PFSK-1 (cell line): ENCODE results near the gene UNCX.

Experiments used
- FOXP2 ChIP-seq: optimal IDR thresholded peaks from 2 replicates; pipeline ENCODE3; 2011; ENCODE audit warnings: borderline replicate concordance, control low read depth, inconsistent platforms; ENCODE audit not compliant: insufficient read depth; ENCODE audit errors: extremely low read length, extremely low read depth
- POLR2AphosphoS5 ChIP-seq: IDR thresholded peaks from 2 replicates; pipeline ENCODE4 v1.6.1; 2012; ENCODE audit warnings: low read depth, mild to moderate bottlenecking, control low read depth, low read length, moderate library complexity
- REST ChIP-seq, 2 experiments: IDR thresholded peaks; 2 replicates each; pipeline versions ENCODE4 v1.6.1 to v1.8.0; 2011 to 2012; ENCODE audit warnings: low read depth in 2 of 2, low read length in 2 of 2, control low read depth in 1 of 2, inconsistent platforms in 1 of 2, mild to moderate bottlenecking in 1 of 2, moderate library complexity in 1 of 2; ENCODE audit not compliant: insufficient read depth in 1 of 2
- SIN3A ChIP-seq: IDR thresholded peaks from 2 replicates; pipeline ENCODE4 v1.6.1; 2012; ENCODE audit warnings: mild to moderate bottlenecking, low read length, moderate library complexity, borderline replicate concordance; ENCODE audit not compliant: insufficient read depth
- TAF1 ChIP-seq: IDR thresholded peaks from 2 replicates; pipeline ENCODE4 v1.6.1; 2012; ENCODE audit warnings: low read length, control low read depth, borderline replicate concordance; ENCODE audit not compliant: insufficient read depth

The UNCX gene

GRCh38 chr7:1225030-1225429, 7.6 kb upstream of the UNCX start:
- no peak for TF ChIP-seq FOXP2
- TF ChIP-seq REST (IDR thresholded peaks at IDR 0.05; ENCODE audit: insufficient read depth in 1 of 2, low read depth in 2 of 2, low read length in 2 of 2), result no peak
- no peak for TF ChIP-seq SIN3A

GRCh38 chr7:1225441-1226185, 7.1 kb upstream of the UNCX start:
- TF ChIP-seq FOXP2 (no peak), TAF1 (no peak), POLR2AphosphoS5 (no peak), REST (IDR thresholded peaks at IDR 0.05; ENCODE audit: insufficient read depth in 1 of 2, low read depth in 2 of 2, low read length in 2 of 2) (no peak), SIN3A (no peak)

- no peak for TF ChIP-seq POLR2AphosphoS5
- no peak for TF ChIP-seq FOXP2
- TF ChIP-seq SIN3A, result no peak
- TF ChIP-seq REST (IDR thresholded peaks at IDR 0.05; ENCODE audit: insufficient read depth in 1 of 2, low read depth in 2 of 2, low read length in 2 of 2), result no peak
- TF ChIP-seq TAF1, result no peak
Observed at GRCh38 chr7:1226186-1226901, 6.3 kb upstream of the UNCX start.

- no peak for TF ChIP-seq POLR2AphosphoS5
Observed at GRCh38 chr7:1227071-1227804, 5.4 kb upstream of the UNCX start.

- no peak for TF ChIP-seq FOXP2
- no peak for TF ChIP-seq TAF1
- TF ChIP-seq SIN3A, result no peak
- no peak for TF ChIP-seq POLR2AphosphoS5
- no peak for TF ChIP-seq REST (IDR thresholded peaks at IDR 0.05; ENCODE audit: insufficient read depth in 1 of 2, low read depth in 2 of 2, low read length in 2 of 2)
Observed at GRCh38 chr7:1227814-1228544, 4.7 kb upstream of the UNCX start.
